A673 (cell line): ENCODE measurements around the gene MDM2. TPM values are rescaled to one million over a fixed set of nuclear protein-coding genes. Genes with fewer than 3 reads are reported as not detected.
"Not testable (repeated sequence)": the region's sequence is repeated elsewhere in the genome, so short reads cannot be mapped to it uniquely, and the experiment has no call there.

ENCODE experiments used
- BruUV-seq: library from RNA; stranded (reverse); fragments of 400-500 nt; replicated peaks from 2 replicates; lab custom pipeline; 2021; lab: Mats Ljungman, UMichigan
- CTCF ChIA-PET: fragments of 300-600 bp; sonication (Branson Sonifier 250); formaldehyde crosslinking; loops from one replicate; lab custom pipeline; 2022; ENCODE audit warnings: antibody characterized with exemption; lab: Charles Lee
- POLR2A ChIA-PET: fragments of 300-600 bp; sonication (Branson Sonifier 250); formaldehyde crosslinking; loops from one replicate; lab custom pipeline; 2022; ENCODE audit warnings: antibody characterized with exemption; ENCODE audit not compliant: low non-redundant PET; lab: Charles Lee
- DNase-seq: peaks from one replicate; pipeline ENCODE4 v3.0.0-alpha.2; 2015; ENCODE audit warnings: low spot score
- H3K27ac ChIP-seq: fragments of 200-600 bp; sonication (generic); 2 replicates; pipeline ENCODE4 v1.5.1; 2016; ENCODE audit warnings: mixed run types, low read depth, mild to moderate bottlenecking, mixed read lengths, antibody characterized with exemption, low read length; ENCODE audit not compliant: poor library complexity, severe bottlenecking
- H3K27me3 ChIP-seq: fragments of 200-600 bp; sonication (generic); replicated peaks from 2 replicates; pipeline ENCODE4 v1.6.1; 2017; ENCODE audit warnings: mixed run types, low read depth, mild to moderate bottlenecking, mixed read lengths, antibody characterized with exemption, low read length; ENCODE audit not compliant: insufficient read depth, poor library complexity
- H3K36me3 ChIP-seq: fragments of 200-600 bp; sonication (generic); 2 replicates; pipeline ENCODE4 v1.6.1; 2016; ENCODE audit warnings: mixed run types, mild to moderate bottlenecking, mixed read lengths, antibody characterized with exemption, low read length; ENCODE audit not compliant: insufficient read depth, poor library complexity, severe bottlenecking
- H3K4me1 ChIP-seq: fragments of 200-600 bp; sonication (generic); 2 replicates; pipeline ENCODE4 v1.6.1; 2017; ENCODE audit warnings: mixed run types, mild to moderate bottlenecking, mixed read lengths, antibody characterized with exemption, low read length; ENCODE audit not compliant: insufficient read depth, poor library complexity, severe bottlenecking
- H3K4me3 ChIP-seq: fragments of 200-600 bp; sonication (generic); 2 replicates; pipeline ENCODE4 v1.5.1; 2016; ENCODE audit warnings: low read depth, mixed run types, mild to moderate bottlenecking, mixed read lengths, low read length; ENCODE audit not compliant: poor library complexity, severe bottlenecking
- H3K9me3 ChIP-seq: fragments of 200-600 bp; sonication (generic); 2 replicates; pipeline ENCODE4 v1.6.1; 2016; ENCODE audit warnings: mixed run types, low read depth, mild to moderate bottlenecking, mixed read lengths, antibody characterized with exemption, low read length; ENCODE audit not compliant: poor library complexity, severe bottlenecking
- EZH2 ChIP-seq: fragments of 200-600 bp; sonication (generic); IDR thresholded peaks from 2 replicates; pipeline ENCODE4 v1.6.1; 2017; ENCODE audit warnings: borderline replicate concordance, low read depth, mild to moderate bottlenecking, mixed read lengths, antibody characterized with exemption, low read length; ENCODE audit not compliant: poor library complexity, severe bottlenecking
- intact Hi-C: fragments of 100-400 bp; cut with micrococcal nuclease; formaldehyde crosslinking; loops from one replicate; pipeline ENCODE4 v1.10.0; 2022; ENCODE audit not compliant: unreplicated experiment
- total RNA-seq: library from RNA; stranded (reverse); gene quantifications from 2 replicates; pipeline ENCODE4 v1.2.3, GENCODE V29; 2021
- TF ChIP-seq, protein P1 (sequence below): fragments of 300-800, 200-600 bp; sonication (generic); conservative IDR thresholded peaks from 2 replicates; pipeline ENCODE4 v1.5.1; 2017; ENCODE audit warnings: low read depth, mild to moderate bottlenecking, antibody characterized with exemption, low read length, moderate library complexity, mixed read lengths

Gene MDM2
- total RNA-seq, 1 experiment from 2014 or later: 149 TPM

- ChIA-PET CTCF (no interaction called here), POLR2A (no interaction called here)
- H3K4me1 ChIP-seq: no peaks in the 10 kb centered on the region
- DNase-seq: no peak
- intact Hi-C loops: no loop called here
- no peaks in the 10 kb centered on the region for H3K27me3 ChIP-seq
- no TSS peak for BruUV-seq
- H3K9me3 ChIP-seq: no peaks in the 10 kb centered on the region
- no peaks in the 10 kb centered on the region for H3K36me3 ChIP-seq
- H3K4me3 ChIP-seq: no peak overlapping the region
- no peak for TF ChIP-seq EZH2
- TF ChIP-seq, protein P1, sequence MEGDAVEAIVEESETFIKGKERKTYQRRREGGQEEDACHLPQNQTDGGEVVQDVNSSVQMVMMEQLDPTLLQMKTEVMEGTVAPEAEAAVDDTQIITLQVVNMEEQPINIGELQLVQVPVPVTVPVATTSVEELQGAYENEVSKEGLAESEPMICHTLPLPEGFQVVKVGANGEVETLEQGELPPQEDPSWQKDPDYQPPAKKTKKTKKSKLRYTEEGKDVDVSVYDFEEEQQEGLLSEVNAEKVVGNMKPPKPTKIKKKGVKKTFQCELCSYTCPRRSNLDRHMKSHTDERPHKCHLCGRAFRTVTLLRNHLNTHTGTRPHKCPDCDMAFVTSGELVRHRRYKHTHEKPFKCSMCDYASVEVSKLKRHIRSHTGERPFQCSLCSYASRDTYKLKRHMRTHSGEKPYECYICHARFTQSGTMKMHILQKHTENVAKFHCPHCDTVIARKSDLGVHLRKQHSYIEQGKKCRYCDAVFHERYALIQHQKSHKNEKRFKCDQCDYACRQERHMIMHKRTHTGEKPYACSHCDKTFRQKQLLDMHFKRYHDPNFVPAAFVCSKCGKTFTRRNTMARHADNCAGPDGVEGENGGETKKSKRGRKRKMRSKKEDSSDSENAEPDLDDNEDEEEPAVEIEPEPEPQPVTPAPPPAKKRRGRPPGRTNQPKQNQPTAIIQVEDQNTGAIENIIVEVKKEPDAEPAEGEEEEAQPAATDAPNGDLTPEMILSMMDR: no peak
- no peak overlapping the region for H3K27ac ChIP-seq
Observed at GRCh38 chr12:68794653-68795251, 13.2 kb upstream of the MDM2 start.

- Histone ChIP-seq H3K27me3 (no peaks in the 10 kb centered on the region), H3K36me3 (no peaks in the 10 kb centered on the region), H3K27ac (no peak overlapping the region), H3K4me3 (no peak overlapping the region), H3K4me1 (no peaks in the 10 kb centered on the region), H3K9me3 (no peaks in the 10 kb centered on the region)
- POLR2A ChIA-PET: no interaction called here
- no TSS peak for BruUV-seq
- TF ChIP-seq EZH2: no peak
- TF ChIP-seq, protein P1: no peak
- intact Hi-C loops: no loop called here
- CTCF ChIA-PET: no interaction called here
- DNase-seq: no peak
Observed at GRCh38 chr12:68796399-68796798, 11.6 kb upstream of the MDM2 start.

GRCh38 chr12:68798882-68799234 lies 9.1 kb upstream of the MDM2 start:
- ChIA-PET POLR2A (interaction anchor here (0.6 kb wide), 1 partner anchor 107 kb away, joined by 3 read pairs; no protein-coding TSS in a partner anchor), CTCF (no interaction called here)

DNA sequence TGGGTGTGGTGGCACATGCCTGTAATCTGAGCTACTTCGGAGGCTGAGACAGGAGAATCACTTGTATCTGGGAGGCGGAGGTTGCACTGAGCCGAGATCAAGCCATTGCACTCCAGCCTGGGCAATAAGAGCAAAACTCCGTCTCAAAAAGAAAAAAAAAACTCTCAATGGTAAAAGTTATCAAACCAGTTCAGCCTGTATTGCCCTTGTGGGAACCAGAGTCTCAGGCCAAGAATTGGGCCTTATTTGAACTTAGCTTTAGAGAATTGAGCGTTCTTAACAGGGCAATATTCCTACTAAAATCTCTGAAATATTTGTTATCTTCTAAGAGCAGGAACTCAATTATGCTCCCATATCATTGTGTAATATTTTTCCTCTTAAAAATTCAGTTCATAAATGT lies 7.7 kb upstream of the MDM2 start:
- no TSS peak for BruUV-seq
- no peaks in the 10 kb centered on the region for H3K4me1 ChIP-seq
- H3K27ac ChIP-seq: no peak overlapping the region
- H3K27me3 ChIP-seq: no peaks in the 10 kb centered on the region
- ChIA-PET POLR2A (interaction anchor here (0.6 kb wide), 1 partner anchor 8 kb away, joined by 5 read pairs; the partner anchor contains the start of gene MDM2), CTCF (no interaction called here)
- TF ChIP-seq EZH2: no peak
- TF ChIP-seq, protein P1: no peak
- H3K4me3 ChIP-seq: no peak overlapping the region
- intact Hi-C loops: loop anchor here (10.0 kb wide), 1 partner anchor 575 kb away; the partner anchor contains the start of gene IL26
- DNase-seq: no peak
- no peaks in the 10 kb centered on the region for H3K9me3 ChIP-seq
- no peaks in the 10 kb centered on the region for H3K36me3 ChIP-seq

More at GRCh38 chr12:68798882-68799234, 9.1 kb upstream of the MDM2 start:
- no peak overlapping the region for H3K27ac ChIP-seq
- DNase-seq: no peak
- H3K9me3 ChIP-seq: no peaks in the 10 kb centered on the region
- TF ChIP-seq EZH2: no peak
- BruUV-seq: no TSS peak
- H3K4me3 ChIP-seq: no peak overlapping the region
- intact Hi-C loops: no loop called here
- no peaks in the 10 kb centered on the region for H3K27me3 ChIP-seq
- H3K4me1 ChIP-seq: no peaks in the 10 kb centered on the region
- H3K36me3 ChIP-seq: no peaks in the 10 kb centered on the region

DNA sequence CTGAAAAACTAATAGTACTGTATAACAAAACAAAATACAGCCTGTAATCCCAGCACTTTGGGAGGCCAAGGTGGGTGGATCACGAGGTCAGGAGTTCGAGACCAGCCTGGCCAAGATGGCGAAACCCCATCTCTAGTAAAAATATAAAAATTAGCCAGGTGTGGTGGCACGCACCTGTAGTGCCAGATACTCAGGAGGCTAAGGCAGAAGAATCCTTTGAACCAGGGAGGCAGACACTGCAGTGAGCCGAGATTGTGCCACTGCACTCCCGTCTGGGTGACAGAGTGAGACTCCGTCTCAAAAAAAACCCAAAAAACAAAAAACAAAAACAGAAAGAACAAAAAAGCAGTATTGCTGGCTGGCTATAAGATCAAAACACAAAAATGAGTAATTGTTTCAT lies 6.9 kb upstream of the MDM2 start:
- H3K9me3 ChIP-seq, CTCF ChIA-PET, H3K27ac ChIP-seq, H3K36me3 ChIP-seq, H3K4me3 ChIP-seq, POLR2A ChIA-PET, H3K4me1 ChIP-seq, H3K27me3 ChIP-seq, DNase-seq, BruUV-seq: not testable (repeated sequence)
- intact Hi-C loops: loop anchor here (10.0 kb wide), 1 partner anchor 576 kb away; the partner anchor contains the start of gene IL26
